Gastrocnemius medialis (tissue), 4 donors: ENCODE data around the gene FAM83C.

ENCODE experiments used
- CTCF ChIP-seq, 5 experiments: fragments of 450-650 bp in 3 of 5; fragments of 200-600 bp in 2 of 5; sonication (generic) in 2 of 5; IDR thresholded peaks in 4 of 5; conservative IDR thresholded peaks in 1 of 5; 1 replicate in 4 of 5; 2 replicates in 1 of 5; pipeline ENCODE4 v1.5.1; 2016 to 2019; ENCODE audit warnings: antibody characterized with exemption in 5 of 5, mild to moderate bottlenecking in 3 of 5, moderate library complexity in 3 of 5
- POLR2A ChIP-seq, 2 donors: fragments of 450-650 bp; IDR thresholded peaks; one replicate each; pipeline ENCODE4 v1.6.1; 2017; ENCODE audit warnings: antibody characterized with exemption in 2 of 2, mild to moderate bottlenecking in 2 of 2, moderate library complexity in 2 of 2

GRCh38 chr20:35290887-35291417 lies 1.3 kb downstream of the FAM83C start:
- TF ChIP-seq CTCF (IDR thresholded peaks at IDR 0.05 in 4 of 5, conservative IDR thresholded peaks at IDR 0.05 in 1 of 5) (no peak), POLR2A (IDR thresholded peaks at IDR 0.05) (no peak)
